Choroid plexus epithelial cell (primary cell): ENCODE measurements around the gene OLR1.

Source experiments
- DNase-seq: peaks from one replicate; pipeline ENCODE4 v3.0.0-alpha.2; 2010; ENCODE audit warnings: low read depth
- H3K4me3 ChIP-seq: 2 replicates; pipeline ENCODE4 v1.5.1; 2011; ENCODE audit warnings: low read depth, mild to moderate bottlenecking, control low read depth, low read length, moderate library complexity
- TF ChIP-seq, protein P1 (sequence below): conservative IDR thresholded peaks from 2 replicates; pipeline ENCODE4 v1.5.1; 2011; ENCODE audit warnings: low read depth, mild to moderate bottlenecking, control low read depth, inconsistent platforms, low read length, moderate library complexity

The OLR1 gene

DNA sequence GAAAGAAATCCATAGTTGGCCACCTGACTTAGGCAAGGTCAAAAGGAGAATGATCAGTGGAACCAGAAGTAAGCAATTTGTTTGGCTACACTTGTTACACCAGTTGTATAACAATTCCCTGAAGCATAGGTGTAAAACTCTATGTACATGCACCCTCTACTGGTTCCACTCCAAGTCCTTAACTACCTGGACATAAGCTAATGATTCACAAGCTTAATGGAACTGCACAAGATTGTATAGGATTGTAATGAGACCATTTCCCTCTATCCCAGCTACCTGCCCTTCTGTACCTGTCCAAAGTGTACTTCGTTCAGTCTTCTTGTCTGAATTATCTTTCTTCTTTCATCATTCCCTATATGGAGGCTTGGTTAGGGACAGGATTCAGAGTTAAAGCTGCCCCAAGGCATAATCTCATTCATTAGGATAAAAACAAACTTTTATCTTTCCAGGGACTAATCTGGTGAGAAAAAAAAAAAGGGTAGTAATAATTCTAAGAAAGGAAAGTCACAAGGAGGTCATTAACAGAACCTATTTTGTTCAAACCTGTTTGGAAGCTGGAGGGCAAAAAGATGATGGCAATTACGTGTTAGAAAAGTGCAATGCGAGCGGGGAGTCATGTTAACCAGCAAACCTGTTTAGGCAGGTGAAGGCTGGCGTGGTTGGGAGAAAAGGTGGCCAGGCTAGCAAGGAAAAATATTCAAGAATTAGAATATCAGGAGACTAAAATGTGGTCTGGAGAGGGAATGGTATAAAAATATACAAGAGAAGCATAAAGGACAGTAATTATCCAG is 4.1 kb upstream of the OLR1 start:
- no peak overlapping the region for H3K4me3 ChIP-seq
- TF ChIP-seq, protein P1, sequence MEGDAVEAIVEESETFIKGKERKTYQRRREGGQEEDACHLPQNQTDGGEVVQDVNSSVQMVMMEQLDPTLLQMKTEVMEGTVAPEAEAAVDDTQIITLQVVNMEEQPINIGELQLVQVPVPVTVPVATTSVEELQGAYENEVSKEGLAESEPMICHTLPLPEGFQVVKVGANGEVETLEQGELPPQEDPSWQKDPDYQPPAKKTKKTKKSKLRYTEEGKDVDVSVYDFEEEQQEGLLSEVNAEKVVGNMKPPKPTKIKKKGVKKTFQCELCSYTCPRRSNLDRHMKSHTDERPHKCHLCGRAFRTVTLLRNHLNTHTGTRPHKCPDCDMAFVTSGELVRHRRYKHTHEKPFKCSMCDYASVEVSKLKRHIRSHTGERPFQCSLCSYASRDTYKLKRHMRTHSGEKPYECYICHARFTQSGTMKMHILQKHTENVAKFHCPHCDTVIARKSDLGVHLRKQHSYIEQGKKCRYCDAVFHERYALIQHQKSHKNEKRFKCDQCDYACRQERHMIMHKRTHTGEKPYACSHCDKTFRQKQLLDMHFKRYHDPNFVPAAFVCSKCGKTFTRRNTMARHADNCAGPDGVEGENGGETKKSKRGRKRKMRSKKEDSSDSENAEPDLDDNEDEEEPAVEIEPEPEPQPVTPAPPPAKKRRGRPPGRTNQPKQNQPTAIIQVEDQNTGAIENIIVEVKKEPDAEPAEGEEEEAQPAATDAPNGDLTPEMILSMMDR, result no peak
- no peak for DNase-seq

DNA sequence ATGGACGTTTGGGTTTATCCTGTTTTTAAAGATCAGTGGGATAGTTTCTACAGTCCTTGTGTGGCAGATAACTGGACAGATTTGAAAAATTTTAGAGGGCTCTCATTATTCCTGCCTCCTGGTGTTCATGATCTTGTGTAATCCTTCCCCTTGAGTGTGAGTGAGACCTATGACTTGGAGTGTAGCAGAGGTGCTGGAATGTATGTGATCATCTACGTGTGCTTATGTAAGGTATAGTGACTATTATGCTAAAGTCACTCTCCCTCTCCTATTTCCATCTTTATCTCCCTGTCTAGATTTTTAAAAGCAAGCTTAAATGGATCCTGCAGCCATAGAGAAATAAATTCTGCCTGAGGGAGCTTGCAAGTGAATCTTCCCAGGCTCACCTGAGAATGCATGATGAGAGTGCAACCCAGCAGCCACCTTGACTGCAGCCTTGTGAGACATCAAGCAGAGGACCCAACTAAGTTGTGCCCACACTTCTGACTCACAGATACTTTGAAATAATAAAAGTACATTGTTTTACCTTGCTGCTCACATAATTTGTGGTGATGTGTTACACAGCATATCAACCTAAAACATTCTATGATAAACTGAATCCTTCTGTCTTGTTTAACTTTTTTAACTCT is 3.2 kb upstream of the OLR1 start:
- no peak overlapping the region for H3K4me3 ChIP-seq
- DNase-seq, result no peak
- TF ChIP-seq, protein P1, result no peak

DNA sequence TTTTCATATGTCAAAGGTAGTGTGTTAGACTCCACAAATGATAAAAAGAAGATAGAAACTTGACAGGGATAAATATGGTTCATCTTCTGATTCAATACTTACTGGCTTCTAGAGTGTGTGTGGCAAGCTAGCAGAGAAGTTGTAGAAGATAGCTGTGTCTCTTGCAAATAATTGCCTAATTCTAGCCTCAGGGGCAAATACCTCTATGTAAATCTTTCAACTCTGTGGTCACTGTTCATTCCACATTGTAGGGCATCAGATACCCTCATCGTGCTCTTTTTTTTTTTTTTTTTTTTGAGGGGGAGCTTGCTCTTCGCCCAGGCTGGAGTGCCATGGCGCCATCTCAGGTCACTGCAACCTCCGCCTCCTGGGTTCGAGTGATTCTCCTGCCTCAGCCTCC is 1.7 kb downstream of the OLR1 start:
- peak; percentile 32 for DNase-seq
- TF ChIP-seq, protein P1, result no peak
- H3K4me3 ChIP-seq, result no peak overlapping the region

DNA sequence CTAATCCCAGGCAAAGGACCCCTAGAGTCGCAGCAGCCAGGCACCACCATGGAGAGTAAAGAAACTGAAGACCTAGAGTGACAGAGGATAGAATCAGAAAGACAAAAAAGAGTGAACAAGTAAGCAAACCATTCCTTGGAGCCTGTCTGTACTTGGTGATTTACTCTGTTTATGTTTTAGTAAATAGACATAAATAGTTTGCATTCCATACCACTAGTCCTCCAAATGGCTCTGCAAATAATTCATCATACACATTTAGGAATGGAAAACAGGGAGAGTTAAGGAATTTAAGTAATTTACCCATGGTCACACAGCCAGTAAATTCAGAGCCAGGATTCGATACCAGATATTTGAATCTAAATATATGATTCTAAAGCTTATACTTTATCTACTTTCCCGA is 2.8 kb downstream of the OLR1 start:
- peak; percentile 62 for DNase-seq
- H3K4me3 ChIP-seq, result no peak overlapping the region
- TF ChIP-seq, protein P1, result no peak

DNA sequence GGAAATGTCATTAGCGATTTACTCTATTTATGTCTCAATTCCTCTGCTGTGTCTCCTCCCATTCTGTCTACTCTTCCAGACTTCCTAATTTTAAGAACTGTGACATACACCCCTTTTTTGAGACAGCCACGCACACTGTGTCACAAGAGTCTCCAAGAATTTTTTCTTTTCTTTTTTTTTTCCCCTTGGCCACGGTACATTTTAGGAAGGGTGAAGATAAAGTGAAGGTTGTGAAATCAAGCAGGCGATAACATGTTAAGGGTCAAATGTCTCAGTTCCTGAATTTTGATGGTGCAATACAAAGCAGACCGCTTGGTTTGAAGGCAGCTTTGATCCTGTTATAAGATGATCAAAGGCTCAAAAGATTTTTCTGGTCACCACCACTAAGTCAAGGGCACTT is 4.3 kb downstream of the OLR1 start:
- DNase-seq, result peak; percentile 53

DNA sequence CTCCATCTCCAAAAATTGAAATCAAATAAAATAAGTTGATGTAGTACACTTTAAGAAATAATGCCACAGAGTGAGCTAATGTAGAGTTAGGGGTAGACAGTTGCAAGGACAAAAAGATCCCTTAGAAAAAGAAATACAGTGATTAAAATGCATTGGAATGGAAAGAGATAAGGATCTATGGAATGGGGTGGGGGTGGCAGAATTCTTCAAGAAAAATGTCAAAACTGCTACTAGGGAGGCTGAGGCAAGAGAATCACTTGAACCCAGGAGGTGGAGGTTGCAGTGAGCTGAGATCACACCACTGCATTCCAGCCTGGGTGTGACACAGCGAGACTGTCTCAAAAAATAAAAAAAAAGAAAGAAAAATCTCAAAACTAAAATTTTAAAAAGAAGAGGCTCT is 6.5 kb downstream of the OLR1 start:
- no peak overlapping the region for H3K4me3 ChIP-seq
- peak; percentile 24 for DNase-seq
- TF ChIP-seq, protein P1, result no peak

More for the DNA sequence above, 4.3 kb downstream of the OLR1 start:
- no peak overlapping the region for H3K4me3 ChIP-seq
- TF ChIP-seq, protein P1, result no peak
